Vagina (tissue), 2 donors: Measurements from ENCODE around the gene BRD3.

Experiments used
- CTCF ChIP-seq, 3 experiments: fragments of 450-650 bp in 2 of 3; fragments of 200-600 bp in 1 of 3; sonication (generic) in 1 of 3; IDR thresholded peaks; one replicate each; pipeline ENCODE4 v1.5.1; 2017 to 2019; ENCODE audit warnings: antibody characterized with exemption in 3 of 3, mild to moderate bottlenecking in 2 of 3, moderate library complexity in 2 of 3
- POLR2A ChIP-seq, 2 donors: fragments of 450-650 bp; IDR thresholded peaks; one replicate each; pipeline ENCODE4 v1.6.1; 2017; ENCODE audit warnings: antibody characterized with exemption in 2 of 2, mild to moderate bottlenecking in 2 of 2, moderate library complexity in 2 of 2
- POLR2AphosphoS5 ChIP-seq, 2 donors: sonication (generic); formaldehyde crosslinking; IDR thresholded peaks; one replicate each; pipeline ENCODE4 v1.9.0; 2017; ENCODE audit warnings: antibody characterized with exemption in 2 of 2, mild to moderate bottlenecking in 2 of 2, low read depth in 1 of 2; ENCODE audit not compliant: insufficient read depth in 1 of 2

- no peak for TF ChIP-seq CTCF (IDR thresholded peaks at IDR 0.05)
- TF ChIP-seq POLR2A (IDR thresholded peaks at IDR 0.05) = no peak
- no peak for TF ChIP-seq POLR2AphosphoS5 (IDR thresholded peaks at IDR 0.05; ENCODE audit: insufficient read depth in 1 of 2, low read depth in 1 of 2)
These were observed 33.4 kb downstream of the BRD3 start for GRCh38 chr9:134034215-134035040.
